ENCODE data around the gene OAS3.
"Not testable (repeated sequence)": the region's sequence is repeated elsewhere in the genome, so short reads cannot be mapped to it uniquely, and the experiment has no call there.

The OAS3 gene, protein sequence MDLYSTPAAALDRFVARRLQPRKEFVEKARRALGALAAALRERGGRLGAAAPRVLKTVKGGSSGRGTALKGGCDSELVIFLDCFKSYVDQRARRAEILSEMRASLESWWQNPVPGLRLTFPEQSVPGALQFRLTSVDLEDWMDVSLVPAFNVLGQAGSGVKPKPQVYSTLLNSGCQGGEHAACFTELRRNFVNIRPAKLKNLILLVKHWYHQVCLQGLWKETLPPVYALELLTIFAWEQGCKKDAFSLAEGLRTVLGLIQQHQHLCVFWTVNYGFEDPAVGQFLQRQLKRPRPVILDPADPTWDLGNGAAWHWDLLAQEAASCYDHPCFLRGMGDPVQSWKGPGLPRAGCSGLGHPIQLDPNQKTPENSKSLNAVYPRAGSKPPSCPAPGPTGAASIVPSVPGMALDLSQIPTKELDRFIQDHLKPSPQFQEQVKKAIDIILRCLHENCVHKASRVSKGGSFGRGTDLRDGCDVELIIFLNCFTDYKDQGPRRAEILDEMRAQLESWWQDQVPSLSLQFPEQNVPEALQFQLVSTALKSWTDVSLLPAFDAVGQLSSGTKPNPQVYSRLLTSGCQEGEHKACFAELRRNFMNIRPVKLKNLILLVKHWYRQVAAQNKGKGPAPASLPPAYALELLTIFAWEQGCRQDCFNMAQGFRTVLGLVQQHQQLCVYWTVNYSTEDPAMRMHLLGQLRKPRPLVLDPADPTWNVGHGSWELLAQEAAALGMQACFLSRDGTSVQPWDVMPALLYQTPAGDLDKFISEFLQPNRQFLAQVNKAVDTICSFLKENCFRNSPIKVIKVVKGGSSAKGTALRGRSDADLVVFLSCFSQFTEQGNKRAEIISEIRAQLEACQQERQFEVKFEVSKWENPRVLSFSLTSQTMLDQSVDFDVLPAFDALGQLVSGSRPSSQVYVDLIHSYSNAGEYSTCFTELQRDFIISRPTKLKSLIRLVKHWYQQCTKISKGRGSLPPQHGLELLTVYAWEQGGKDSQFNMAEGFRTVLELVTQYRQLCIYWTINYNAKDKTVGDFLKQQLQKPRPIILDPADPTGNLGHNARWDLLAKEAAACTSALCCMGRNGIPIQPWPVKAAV

DNA sequence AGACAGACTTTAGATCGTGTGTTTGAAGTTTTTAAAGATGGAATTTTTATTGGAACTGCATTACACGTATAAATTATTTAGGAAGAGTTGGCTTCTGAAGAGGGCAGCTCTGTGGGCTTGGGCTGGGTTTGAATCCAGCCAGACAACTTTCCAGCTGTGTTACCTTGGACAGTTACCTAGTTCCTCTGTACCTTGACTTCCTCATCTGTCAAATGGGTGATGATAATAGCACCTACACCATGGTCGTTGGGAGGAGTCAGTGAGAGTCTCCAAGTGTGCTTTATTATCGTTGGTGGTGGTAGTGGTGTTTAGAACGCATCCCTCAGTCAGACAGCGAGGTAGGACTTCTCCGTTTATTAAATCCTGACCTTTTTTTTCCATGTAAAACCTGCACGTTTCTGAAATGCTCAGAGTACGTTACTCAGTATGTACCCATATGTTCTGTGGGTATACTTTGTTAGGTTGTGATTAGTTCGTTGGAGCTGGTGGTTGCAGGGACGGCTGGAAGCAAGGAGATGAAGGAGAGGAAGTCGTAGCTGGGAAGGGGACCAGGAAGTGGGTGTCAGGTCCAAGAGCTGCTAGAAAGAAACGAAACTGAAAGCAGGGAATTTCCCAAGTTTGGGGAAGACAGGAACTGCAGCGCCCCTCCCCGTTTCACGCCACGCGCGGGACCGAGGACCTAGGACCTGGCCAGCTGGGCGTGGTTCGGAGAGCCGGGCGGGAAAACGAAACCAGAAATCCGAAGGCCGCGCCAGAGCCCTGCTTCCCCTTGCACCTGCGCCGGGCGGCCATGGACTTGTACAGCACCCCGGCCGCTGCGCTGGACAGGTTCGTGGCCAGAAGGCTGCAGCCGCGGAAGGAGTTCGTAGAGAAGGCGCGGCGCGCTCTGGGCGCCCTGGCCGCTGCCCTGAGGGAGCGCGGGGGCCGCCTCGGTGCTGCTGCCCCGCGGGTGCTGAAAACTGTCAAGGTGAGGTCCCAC, at the start of gene OAS3:
Gene OAS3 (plus strand): TSS at position 734 of the 979 bp plus-strand sequence. CDS start 57 bp downstream, at position 791.
- peak; percentile 71 for DNase-seq

DNA sequence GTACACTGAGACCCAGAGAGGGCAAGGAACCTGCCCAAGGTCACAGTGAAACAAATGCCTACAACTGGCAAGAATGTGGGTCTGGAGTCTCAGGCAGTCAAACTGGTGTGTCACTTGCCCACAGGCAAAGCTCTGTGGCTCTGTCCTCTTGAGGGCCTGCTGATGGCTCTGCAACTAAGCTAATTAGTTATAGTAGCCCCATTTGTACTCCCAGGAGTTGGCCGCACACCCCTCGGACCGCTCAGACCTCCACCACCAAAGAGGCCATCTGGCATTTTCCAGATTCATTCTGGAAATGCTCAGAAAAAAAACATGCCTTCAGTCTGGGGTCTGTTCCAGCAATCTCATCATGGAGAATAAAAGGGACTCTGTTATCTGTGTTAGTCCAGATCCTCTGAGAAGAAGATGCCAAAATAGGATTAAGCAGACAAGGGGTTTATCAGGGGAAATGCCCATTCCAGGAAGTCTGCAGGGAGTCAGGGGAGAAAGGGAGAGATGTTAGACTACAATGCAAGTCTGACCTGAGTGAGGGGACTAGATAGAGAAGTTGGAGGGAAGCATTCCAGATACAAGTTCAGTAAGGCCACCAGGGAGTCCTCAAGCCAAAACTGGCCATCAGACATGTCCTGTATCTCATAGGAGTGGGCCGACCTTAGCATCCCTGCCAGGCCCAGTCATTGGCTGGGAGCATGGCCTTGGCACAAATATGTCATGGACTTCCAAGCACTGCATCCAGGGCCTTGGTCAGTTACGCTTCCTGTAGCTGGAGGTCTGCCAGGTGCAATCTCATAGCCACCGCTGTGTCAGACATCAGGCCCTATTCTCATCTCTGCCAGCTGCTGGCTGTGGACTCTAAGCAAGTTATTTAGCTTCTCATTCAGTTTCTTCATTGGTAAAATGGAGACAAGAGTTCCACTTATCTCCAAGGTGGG, 46.9 kb upstream of the OAS3 start:
- no peak for DNase-seq

DNA sequence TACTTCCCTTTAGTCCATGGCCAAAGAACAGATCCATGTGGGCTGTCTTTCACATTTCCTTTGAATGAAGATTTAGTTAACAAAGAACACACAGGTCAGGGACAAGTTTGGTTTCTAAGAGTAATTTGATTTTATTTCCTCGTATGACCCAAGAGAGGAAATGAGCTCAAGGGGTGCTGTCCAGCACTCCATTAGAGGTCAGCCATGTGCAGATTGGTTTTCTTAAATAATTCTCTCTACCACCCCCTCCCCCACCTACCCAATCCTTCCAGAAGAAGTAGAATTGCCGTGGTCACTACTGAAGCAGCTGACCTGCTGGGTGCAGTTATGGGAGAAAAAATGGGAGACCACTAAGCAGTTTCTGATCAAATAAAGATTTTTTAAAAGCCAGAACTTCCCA, 45.4 kb upstream of the OAS3 start:
- no peak for DNase-seq

DNA sequence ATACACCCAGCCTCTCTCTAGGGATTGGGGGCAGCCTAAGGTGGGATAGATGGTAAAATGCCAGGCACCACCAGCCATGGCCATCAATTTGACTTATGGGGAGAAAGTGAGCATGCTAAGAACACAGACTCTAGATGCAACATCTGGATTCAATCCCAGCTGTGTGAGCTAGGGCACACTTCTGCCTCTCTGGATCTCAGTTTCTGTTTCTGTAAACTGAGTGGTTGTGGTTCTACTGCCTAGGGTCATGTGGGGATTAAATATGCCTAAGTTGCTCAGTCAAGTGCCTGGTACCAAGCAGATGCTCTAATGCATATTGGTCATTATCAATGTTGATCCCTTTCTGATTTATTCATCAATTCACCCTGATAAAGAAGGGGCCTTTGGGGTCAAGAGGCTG, 44.1 kb upstream of the OAS3 start:
- no peak for DNase-seq

DNA sequence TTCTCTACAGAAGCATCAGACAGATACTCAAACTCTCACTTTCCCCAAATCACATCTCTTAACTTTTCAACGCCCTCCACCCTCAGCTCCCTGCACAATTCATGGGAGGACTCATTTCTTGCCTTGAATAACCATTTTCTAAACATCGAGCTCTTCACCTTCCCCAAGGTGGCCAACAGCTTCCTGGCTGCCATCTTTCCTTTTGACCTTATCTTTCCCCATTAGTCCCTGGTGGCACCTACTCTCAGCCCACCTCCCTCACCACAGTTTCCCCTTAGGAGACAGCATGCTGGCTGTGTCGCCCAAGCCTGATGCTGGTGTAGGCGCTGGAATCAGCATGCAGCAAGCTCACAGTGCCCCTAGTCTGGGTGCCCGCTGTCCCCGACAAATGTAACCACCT, 39.9 kb upstream of the OAS3 start:
- no peak for DNase-seq

DNA sequence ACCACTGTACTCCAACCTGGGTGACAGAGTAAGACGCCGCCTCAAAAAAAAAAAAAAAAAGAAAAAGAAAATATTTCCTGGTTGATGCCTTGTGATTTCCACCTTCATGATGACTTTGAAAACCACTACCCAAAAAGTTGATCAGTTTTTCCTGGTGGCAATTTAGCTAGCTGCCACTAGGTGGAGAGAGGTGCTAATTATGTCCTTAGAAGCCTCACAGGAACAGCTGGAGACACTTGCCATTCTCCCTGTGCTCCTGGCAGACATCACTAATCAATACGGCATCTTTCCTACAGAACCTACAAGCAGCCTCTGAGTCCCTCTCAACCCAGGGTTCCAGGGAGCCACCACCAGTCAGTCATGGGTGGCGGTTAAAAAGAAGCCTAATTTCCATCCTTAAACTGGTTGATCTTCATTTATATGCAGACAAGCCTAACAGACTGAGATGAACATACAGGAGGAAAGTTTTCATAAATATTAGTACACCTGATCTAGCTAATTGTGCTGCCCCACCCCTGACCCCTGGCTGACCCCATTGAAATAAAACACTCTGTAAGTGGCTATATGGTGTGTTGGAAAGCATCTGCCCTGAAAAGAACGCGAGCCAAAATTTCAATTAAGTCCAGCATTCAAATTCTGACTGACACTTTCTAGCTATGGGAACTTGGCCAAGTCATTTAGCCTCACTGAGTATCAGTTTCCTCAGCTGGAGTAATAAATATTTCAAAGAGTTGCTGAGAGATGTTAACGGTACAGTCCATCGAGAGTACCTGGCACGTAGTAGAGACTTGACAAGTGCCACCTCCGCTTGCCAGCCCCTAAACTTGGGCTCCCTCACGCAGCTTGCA, 37.8 kb upstream of the OAS3 start:
- DNase-seq = no peak

DNA sequence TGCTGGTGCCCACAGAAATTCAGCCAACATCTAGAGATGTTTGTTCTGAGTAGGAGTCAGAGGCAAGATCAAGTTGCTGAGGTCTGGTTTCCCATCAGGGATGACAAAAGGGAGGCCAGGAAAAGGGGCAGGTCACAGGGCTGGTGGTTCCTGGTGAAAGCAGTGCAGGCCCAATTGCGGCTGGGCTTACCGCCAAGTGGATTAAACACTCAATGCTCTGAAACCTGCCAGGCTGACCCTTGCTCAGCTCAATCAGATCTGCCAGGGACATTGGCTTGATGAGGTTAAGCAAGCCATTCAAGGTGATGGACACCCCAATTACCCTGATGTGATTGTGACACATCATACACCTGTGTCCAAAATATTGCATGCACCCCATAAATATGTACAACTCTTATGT, 37.0 kb upstream of the OAS3 start:
- DNase-seq = no peak

DNA sequence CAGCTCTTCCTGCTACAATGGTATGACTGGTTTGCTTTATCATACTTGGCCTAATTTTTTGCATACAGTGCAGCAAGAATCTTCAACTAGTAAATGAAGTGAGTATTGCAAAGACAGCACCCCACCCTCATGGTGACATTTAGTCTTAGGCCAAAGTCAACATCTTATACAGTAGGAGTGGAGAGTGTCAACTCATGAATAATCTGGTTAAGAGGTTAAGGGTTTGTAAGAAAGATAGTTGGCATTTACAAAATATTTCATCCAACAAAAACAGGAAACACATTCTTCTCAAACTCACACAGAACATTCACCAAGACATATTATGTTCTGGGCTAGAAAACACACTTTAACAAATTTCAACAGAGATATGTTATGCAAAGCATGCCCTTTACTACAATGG, 33.7 kb upstream of the OAS3 start:
- DNase-seq = no peak

DNA sequence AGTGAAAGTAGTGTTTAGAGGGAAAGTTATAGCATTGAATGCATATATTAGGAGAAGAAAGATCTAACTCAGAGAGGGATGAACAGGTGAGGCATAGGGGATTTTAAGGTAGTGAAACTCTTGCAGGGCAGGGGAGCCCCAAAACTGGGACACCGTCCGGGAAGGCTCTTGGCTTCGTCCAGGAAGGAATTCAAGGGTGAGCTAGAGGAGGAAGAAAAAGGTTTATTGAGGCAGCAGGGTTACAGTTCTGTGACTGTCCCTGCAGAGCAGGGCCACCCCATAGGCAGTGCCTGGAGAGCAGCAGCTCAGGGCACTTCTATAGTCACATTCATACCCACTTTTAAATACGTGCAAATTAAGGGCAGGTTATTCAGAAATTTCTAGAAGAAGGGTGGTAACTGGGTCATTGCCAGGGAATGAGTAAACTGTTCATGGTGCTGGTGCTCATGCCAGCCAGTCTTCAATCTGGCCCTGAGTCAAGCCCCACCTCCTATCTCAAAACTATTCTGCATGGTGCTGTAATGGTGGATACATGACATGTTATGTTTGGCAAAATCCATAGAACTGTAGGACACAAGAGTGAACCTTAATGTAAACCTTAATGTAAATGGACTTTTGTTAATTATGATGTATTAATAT, 32.7 kb upstream of the OAS3 start:
- DNase-seq = no peak

DNA sequence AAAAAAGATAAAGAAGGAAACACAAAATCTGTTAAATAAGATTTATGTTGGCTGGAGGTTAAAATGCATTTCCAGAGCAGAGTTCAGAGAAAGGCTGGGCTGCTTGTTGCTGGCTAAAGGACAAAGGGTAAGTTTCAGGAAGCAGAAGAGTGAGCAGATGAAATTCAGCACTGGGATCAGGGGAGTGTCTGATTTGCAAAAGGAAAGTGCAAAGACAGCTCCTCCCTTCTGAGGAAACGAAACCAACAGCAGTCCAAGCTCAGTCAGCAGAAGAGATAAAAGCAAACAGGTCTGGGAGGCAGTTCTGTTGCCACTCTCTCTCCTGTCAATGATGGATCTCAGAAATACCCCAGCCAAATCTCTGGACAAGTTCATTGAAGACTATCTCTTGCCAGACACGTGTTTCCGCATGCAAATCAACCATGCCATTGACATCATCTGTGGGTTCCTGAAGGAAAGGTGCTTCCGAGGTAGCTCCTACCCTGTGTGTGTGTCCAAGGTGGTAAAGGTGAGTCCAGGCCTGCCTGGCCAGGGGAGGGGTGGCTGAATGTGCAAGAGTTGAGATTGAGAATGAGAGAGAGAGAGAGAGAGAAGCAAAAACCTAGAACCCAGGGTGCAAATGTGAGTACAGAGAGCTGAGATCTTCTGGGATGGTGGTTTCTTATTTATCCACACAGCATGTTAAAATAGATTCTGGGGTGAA, 31.4 kb upstream of the OAS3 start, which contains the start of gene OAS1:
Gene OAS1 (plus strand): TSS at position 251 of the 703 bp plus-strand sequence. CDS start 78 bp downstream, at position 329.
- no peak for DNase-seq

DNA sequence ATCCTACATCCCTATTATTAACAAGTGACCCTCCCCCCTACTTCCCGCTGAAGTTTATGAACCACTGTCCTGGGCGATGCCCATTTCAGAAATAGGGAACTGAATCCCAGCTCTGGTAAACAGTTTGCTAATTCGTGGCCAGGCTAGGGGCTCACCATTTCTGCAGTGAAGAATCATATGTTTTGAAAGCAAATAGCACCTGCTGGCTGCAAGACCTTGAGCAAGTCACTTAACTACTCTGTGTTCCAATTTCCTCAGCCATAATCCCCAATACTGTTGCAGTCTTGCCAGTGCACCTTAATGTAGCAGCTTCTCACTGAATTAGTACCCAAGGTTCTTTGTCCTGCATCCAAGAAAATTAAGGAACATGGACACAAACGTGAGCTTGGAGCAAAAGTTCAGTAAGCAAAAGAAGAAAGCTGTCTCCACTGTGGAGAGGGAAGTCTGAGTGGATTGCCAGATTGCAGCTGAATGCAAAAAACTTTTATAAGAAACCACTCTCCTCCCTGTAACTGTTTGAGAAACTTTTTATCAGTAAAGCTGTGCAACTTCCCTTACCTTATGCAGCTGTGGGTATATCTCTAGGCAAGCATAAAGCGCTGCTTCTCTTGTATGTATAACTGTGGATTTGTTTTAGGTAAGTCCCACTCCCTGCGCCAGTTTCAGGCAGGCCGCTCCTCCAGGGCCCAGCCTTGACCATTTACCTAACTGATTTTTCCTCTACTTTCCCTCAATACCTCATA, 30.7 kb upstream of the OAS3 start:
- no peak for DNase-seq

DNA sequence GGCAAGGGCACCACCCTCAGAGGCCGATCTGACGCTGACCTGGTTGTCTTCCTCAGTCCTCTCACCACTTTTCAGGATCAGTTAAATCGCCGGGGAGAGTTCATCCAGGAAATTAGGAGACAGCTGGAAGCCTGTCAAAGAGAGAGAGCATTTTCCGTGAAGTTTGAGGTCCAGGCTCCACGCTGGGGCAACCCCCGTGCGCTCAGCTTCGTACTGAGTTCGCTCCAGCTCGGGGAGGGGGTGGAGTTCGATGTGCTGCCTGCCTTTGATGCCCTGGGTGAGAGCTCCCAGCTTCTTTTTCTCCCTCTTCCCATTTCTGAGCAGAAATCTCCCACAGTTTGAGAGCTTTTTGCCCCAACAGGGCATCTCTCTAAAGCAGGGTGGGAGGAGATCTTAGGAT, 29.7 kb upstream of the OAS3 start:
- DNase-seq = no peak

DNA sequence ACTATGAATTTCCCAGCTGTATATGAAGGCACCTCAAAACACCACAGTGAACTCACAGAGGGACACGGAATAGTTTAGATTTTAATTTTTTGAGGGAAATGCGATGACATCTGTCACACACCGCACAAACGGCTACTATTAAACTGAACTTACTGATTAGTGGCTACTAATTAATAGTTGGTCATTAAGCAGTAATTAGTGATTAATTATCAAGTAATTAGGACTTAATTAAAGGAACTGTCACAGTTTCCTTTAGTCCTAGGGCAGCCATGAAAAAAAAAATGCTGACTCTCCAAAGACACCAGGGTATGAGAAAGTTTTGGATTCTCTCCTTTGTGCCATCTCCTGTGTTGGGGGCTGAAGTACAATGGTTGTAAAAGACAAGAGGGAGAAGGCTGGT, 28.6 kb upstream of the OAS3 start:
- no peak for DNase-seq

DNA sequence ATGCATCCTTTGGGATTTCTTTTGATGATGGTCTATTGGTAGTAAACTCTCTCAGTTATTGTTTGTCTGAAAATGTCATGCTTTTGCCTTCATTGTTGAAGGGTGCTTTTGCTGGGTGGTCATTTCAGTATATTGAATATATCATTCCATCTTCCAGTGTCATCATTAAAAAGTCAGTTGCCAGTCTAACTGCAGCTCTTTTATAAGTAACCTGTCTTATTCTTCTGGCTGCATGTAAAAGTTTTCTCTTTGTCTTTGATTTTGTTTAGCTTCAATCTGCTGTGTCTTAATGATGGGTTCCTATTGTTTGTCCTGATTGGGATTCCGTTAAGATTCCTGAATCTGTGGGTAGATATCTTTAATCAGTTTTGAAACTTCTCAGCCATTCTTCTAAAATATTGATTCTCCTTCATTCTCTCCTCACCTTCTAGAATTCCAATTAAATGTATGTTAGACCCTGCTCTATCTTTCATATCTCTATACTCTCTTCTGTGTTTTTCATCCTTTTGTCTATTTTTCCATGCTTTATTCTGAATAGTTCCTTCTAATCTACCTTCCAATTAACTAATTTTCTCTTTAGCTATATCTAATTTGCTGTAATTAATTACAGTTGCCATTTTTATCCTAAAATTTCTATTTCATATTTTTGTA, 25.1 kb upstream of the OAS3 start:
- DNase-seq = no peak

DNA sequence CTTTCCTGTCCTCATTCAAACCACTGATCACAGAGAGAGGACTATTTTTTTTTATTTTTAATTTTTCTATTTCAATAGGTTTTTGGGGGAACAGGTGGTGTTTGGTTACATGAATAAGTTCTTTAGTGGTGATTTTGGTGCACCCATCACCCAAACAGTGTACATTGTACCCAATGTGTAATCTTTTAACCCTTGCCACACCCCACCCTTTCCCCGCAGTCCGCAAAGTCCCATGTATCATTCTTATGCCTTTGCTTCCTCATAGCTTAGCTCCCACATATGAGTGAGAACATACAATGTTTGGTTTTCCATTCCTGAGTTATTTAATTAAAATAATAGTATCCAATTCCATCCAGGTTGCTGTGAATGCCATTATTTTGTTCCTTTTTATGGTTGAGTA, 24.4 kb upstream of the OAS3 start:
- DNase-seq = not testable (repeated sequence)

DNA sequence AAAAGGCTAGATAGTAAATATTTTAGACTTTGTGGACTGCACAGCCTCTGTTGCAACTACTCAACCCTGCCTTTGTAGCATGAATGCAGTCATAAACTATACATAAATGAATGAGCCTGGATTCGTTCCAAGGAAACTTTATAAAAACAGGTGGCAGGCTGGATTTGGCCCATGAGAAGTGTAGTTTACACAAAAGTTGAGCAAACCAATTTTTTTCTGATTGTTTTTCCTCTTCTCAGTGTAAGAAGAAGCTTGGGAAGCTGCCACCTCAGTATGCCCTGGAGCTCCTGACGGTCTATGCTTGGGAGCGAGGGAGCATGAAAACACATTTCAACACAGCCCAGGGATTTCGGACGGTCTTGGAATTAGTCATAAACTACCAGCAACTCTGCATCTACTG, 22.0 kb upstream of the OAS3 start:
- DNase-seq = no peak

DNA sequence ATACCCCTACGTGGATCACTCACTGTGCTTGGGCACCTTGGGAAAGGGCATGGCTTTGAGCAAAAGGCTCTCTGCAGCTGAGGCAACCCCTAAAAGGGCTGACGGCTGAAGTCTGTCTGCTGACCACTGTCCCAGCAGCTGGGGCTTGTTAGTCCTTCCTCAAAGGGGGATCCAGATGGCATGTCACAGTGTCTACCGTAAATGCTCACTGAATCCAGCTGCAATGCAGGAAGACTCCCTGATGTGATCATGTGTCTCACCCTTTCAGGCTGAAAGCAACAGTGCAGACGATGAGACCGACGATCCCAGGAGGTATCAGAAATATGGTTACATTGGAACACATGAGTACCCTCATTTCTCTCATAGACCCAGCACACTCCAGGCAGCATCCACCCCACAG, 19.2 kb upstream of the OAS3 start:
- no peak for DNase-seq

DNA sequence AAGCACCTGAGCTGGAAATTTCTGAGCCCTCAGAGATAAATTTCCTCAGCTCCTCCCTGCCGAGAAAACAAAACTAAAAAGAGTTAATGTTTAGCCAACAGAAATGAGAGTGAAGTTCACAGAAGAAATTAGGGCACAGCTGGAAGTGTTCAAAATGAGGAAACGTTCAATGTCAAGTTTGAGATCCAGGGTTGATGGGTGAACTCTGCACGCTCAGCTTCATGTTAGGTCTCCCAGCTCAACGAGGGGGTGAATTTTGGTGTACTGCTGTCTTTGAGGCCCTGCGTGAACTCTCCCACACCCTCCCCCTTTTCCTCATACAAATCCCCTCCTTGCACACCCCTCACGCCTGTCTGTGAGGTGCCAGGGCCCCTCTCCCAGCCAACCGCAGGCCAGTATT, 13.3 kb upstream of the OAS3 start:
- DNase-seq = no peak

Data from activated CD4-positive, CD25-positive, alpha-beta regulatory T cell treated with anti-CD3 and anti-CD28 coated beads, Interleukin-2, amount 50 U/mL, for 72 hours (primary cell).